ENCODE measurements around the gene FOXJ3.

- TF ChIP-seq POLR2A (IDR thresholded peaks at IDR 0.05; ENCODE audit: low read depth, low read length) (no peak), POLR2AphosphoS5 (IDR thresholded peaks at IDR 0.05; ENCODE audit: low read depth, low read length) (no peak)
These were observed 6.0 kb downstream of the FOXJ3 start for GRCh38 chr1:42328916-42329496.
